Activated CD8-positive, alpha-beta T cell treated with anti-CD3 and anti-CD28 coated beads, Interleukin-2, amount 10 ng/mL, durations not matched to agents 7 days and 5 days (primary cell): ENCODE measurements around the gene SUGCT. TPM values are rescaled to one million over a fixed set of nuclear protein-coding genes. Genes with fewer than 3 reads are reported as not detected.

Experiments
- ATAC-seq: fragments of 150-1000 bp; cut with Tn5 transposase; one replicate; pipeline ENCODE4 v1.10.0; 2021; ENCODE audit warnings: moderate library complexity
- CTCF ChIA-PET: fragments of 350-600 bp; sonication (Branson Sonifier 250); formaldehyde crosslinking; loops from one replicate; lab custom pipeline; 2021; ENCODE audit warnings: antibody characterized with exemption; lab: Charles Lee
- POLR2A ChIA-PET: fragments of 350-600 bp; sonication (Branson Sonifier 250); formaldehyde crosslinking; loops from one replicate; lab custom pipeline; 2021; ENCODE audit warnings: antibody characterized with exemption; lab: Charles Lee
- DNase-seq: peaks from one replicate; pipeline ENCODE4 v3.0.0-alpha.2; 2020
- H3K27ac Mint-ChIP-seq: one replicate; pipeline ENCODE4 v1.8.0; 2021; ENCODE audit warnings: mild to moderate bottlenecking, mixed read lengths
- H3K27me3 Mint-ChIP-seq: one replicate; pipeline ENCODE4 v1.8.0; 2021; ENCODE audit warnings: low read depth, mixed read lengths
- H3K36me3 Mint-ChIP-seq: one replicate; pipeline ENCODE4 v1.8.0; 2021; ENCODE audit warnings: low read depth, mixed read lengths
- H3K4me1 Mint-ChIP-seq: one replicate; pipeline ENCODE4 v1.8.0; 2021; ENCODE audit warnings: low read depth, mixed read lengths
- H3K4me3 Mint-ChIP-seq: one replicate; pipeline ENCODE4 v1.8.0; 2021; ENCODE audit warnings: mild to moderate bottlenecking, mixed read lengths
- H3K9me3 Mint-ChIP-seq: one replicate; pipeline ENCODE4 v1.8.0; 2022; ENCODE audit warnings: mixed read lengths; ENCODE audit not compliant: insufficient read depth
- total RNA-seq, 2 experiments: library from RNA; stranded (reverse); gene quantifications; one replicate each; pipeline ENCODE4 v1.2.3, GENCODE V29; 2021

SUGCT gene
- total RNA-seq, 2 experiments from 2014 or later: 0.44 TPM; not detected in 1

GRCh38 chr7:40874756-40875155, 740.0 kb downstream of the SUGCT start:
- no peaks in the 10 kb centered on the region for H3K27me3 Mint-ChIP-seq
- no peak for DNase-seq
- no peak overlapping the region for H3K4me3 Mint-ChIP-seq
- POLR2A ChIA-PET: no interaction called here
- H3K4me1 Mint-ChIP-seq: no peaks in the 10 kb centered on the region
- H3K9me3 Mint-ChIP-seq: no peaks in the 10 kb centered on the region
- H3K36me3 Mint-ChIP-seq: no peaks in the 10 kb centered on the region
- no peak for ATAC-seq
- CTCF ChIA-PET: no interaction called here
- H3K27ac Mint-ChIP-seq: no peak overlapping the region

- ChIA-PET POLR2A (no interaction called here), CTCF (no interaction called here)
- Mint-ChIP-seq H3K36me3 (no peaks in the 10 kb centered on the region), H3K27me3 (no peaks in the 10 kb centered on the region), H3K4me3 (no peak overlapping the region), H3K9me3 (no peaks in the 10 kb centered on the region), H3K27ac (no peak overlapping the region), H3K4me1 (no peaks in the 10 kb centered on the region)
- ATAC-seq (no peak), DNase-seq (no peak)
These were observed 741.8 kb downstream of the SUGCT start for GRCh38 chr7:40876601-40877000.

GRCh38 chr7:40879941-40880543, 745.2 kb downstream of the SUGCT start:
- POLR2A ChIA-PET: no interaction called here
- Mint-ChIP-seq H3K9me3 (no peaks in the 10 kb centered on the region), H3K36me3 (no peaks in the 10 kb centered on the region), H3K27me3 (no peaks in the 10 kb centered on the region), H3K4me1 (no peaks in the 10 kb centered on the region), H3K4me3 (no peak overlapping the region), H3K27ac (no peak overlapping the region)
- CTCF ChIA-PET: no interaction called here
- DNase-seq (no peak), ATAC-seq (no peak)

GRCh38 chr7:40880581-40880980, 745.8 kb downstream of the SUGCT start:
- no peak for DNase-seq
- Mint-ChIP-seq H3K27ac (no peak overlapping the region), H3K4me3 (no peak overlapping the region), H3K9me3 (no peaks in the 10 kb centered on the region), H3K27me3 (no peaks in the 10 kb centered on the region), H3K36me3 (no peaks in the 10 kb centered on the region), H3K4me1 (no peaks in the 10 kb centered on the region)
- ChIA-PET CTCF (no interaction called here), POLR2A (no interaction called here)
- ATAC-seq: no peak

- ChIA-PET CTCF (no interaction called here), POLR2A (no interaction called here)
- H3K4me1 Mint-ChIP-seq: no peaks in the 10 kb centered on the region
- no peak overlapping the region for H3K27ac Mint-ChIP-seq
- no peaks in the 10 kb centered on the region for H3K36me3 Mint-ChIP-seq
- DNase-seq: no peak
- no peak for ATAC-seq
- no peak overlapping the region for H3K4me3 Mint-ChIP-seq
- no peaks in the 10 kb centered on the region for H3K9me3 Mint-ChIP-seq
- H3K27me3 Mint-ChIP-seq: no peaks in the 10 kb centered on the region
These were observed 746.7 kb downstream of the SUGCT start for GRCh38 chr7:40881405-40881926.

GRCh38 chr7:40882071-40882658, 747.4 kb downstream of the SUGCT start:
- ChIA-PET CTCF (no interaction called here), POLR2A (no interaction called here)
- no peaks in the 10 kb centered on the region for H3K9me3 Mint-ChIP-seq
- no peak overlapping the region for H3K27ac Mint-ChIP-seq
- DNase-seq (no peak), ATAC-seq (no peak)
- no peaks in the 10 kb centered on the region for H3K27me3 Mint-ChIP-seq
- no peak overlapping the region for H3K4me3 Mint-ChIP-seq
- no peaks in the 10 kb centered on the region for H3K36me3 Mint-ChIP-seq
- H3K4me1 Mint-ChIP-seq: no peaks in the 10 kb centered on the region

GRCh38 chr7:40883826-40884225, 749.0 kb downstream of the SUGCT start:
- no peak for DNase-seq
- Mint-ChIP-seq H3K27me3 (no peaks in the 10 kb centered on the region), H3K4me1 (no peaks in the 10 kb centered on the region), H3K36me3 (no peaks in the 10 kb centered on the region), H3K9me3 (no peaks in the 10 kb centered on the region), H3K27ac (no peak overlapping the region), H3K4me3 (no peak overlapping the region)
- ATAC-seq: no peak
- ChIA-PET CTCF (no interaction called here), POLR2A (no interaction called here)

GRCh38 chr7:40884241-40884640, 749.4 kb downstream of the SUGCT start:
- H3K9me3 Mint-ChIP-seq: no peaks in the 10 kb centered on the region
- H3K27me3 Mint-ChIP-seq: no peaks in the 10 kb centered on the region
- no peak overlapping the region for H3K4me3 Mint-ChIP-seq
- no peaks in the 10 kb centered on the region for H3K36me3 Mint-ChIP-seq
- CTCF ChIA-PET: no interaction called here
- DNase-seq (no peak), ATAC-seq (no peak)
- H3K27ac Mint-ChIP-seq: no peak overlapping the region
- POLR2A ChIA-PET: no interaction called here
- H3K4me1 Mint-ChIP-seq: no peaks in the 10 kb centered on the region

- Mint-ChIP-seq H3K36me3 (no peaks in the 10 kb centered on the region), H3K4me1 (no peaks in the 10 kb centered on the region), H3K27ac (no peak overlapping the region), H3K9me3 (no peaks in the 10 kb centered on the region), H3K27me3 (no peaks in the 10 kb centered on the region), H3K4me3 (no peak overlapping the region)
- POLR2A ChIA-PET: no interaction called here
- CTCF ChIA-PET: no interaction called here
- DNase-seq (no peak), ATAC-seq (no peak)
These were observed 750.7 kb downstream of the SUGCT start for GRCh38 chr7:40885503-40885902.

GRCh38 chr7:40887099-40887498, 752.3 kb downstream of the SUGCT start:
- no peaks in the 10 kb centered on the region for H3K4me1 Mint-ChIP-seq
- no peak overlapping the region for H3K4me3 Mint-ChIP-seq
- H3K36me3 Mint-ChIP-seq: no peaks in the 10 kb centered on the region
- POLR2A ChIA-PET: no interaction called here
- ATAC-seq (no peak), DNase-seq (no peak)
- CTCF ChIA-PET: no interaction called here
- H3K27me3 Mint-ChIP-seq: no peaks in the 10 kb centered on the region
- no peak overlapping the region for H3K27ac Mint-ChIP-seq
- no peaks in the 10 kb centered on the region for H3K9me3 Mint-ChIP-seq

GRCh38 chr7:40888499-40888898, 753.7 kb downstream of the SUGCT start:
- DNase-seq (no peak), ATAC-seq (no peak)
- H3K27me3 Mint-ChIP-seq: no peaks in the 10 kb centered on the region
- no peaks in the 10 kb centered on the region for H3K36me3 Mint-ChIP-seq
- POLR2A ChIA-PET: no interaction called here
- H3K4me3 Mint-ChIP-seq: no peak overlapping the region
- CTCF ChIA-PET: no interaction called here
- no peaks in the 10 kb centered on the region for H3K9me3 Mint-ChIP-seq
- H3K4me1 Mint-ChIP-seq: no peaks in the 10 kb centered on the region
- H3K27ac Mint-ChIP-seq: no peak overlapping the region

GRCh38 chr7:40889099-40889498, 754.3 kb downstream of the SUGCT start:
- Mint-ChIP-seq H3K9me3 (no peaks in the 10 kb centered on the region), H3K36me3 (no peaks in the 10 kb centered on the region), H3K4me3 (no peak overlapping the region), H3K27me3 (no peaks in the 10 kb centered on the region), H3K27ac (no peak overlapping the region), H3K4me1 (no peaks in the 10 kb centered on the region)
- DNase-seq (no peak), ATAC-seq (no peak)
- ChIA-PET CTCF (no interaction called here), POLR2A (no interaction called here)

- H3K9me3 Mint-ChIP-seq: no peaks in the 10 kb centered on the region
- no peaks in the 10 kb centered on the region for H3K4me1 Mint-ChIP-seq
- no peak overlapping the region for H3K4me3 Mint-ChIP-seq
- POLR2A ChIA-PET: no interaction called here
- no peaks in the 10 kb centered on the region for H3K36me3 Mint-ChIP-seq
- no peak for ATAC-seq
- no peak for DNase-seq
- CTCF ChIA-PET: no interaction called here
- no peaks in the 10 kb centered on the region for H3K27me3 Mint-ChIP-seq
- no peak overlapping the region for H3K27ac Mint-ChIP-seq
These were observed 754.7 kb downstream of the SUGCT start for GRCh38 chr7:40889539-40889938.
